IPS-18c (cell line): ENCODE results near the gene OSBPL3.
"Not testable (repeated sequence)": the region's sequence is repeated elsewhere in the genome, so short reads cannot be mapped to it uniquely, and the experiment has no call there.

ENCODE experiments used
- H3K4me3 ChIP-seq: 2 replicates; pipeline ENCODE4 v1.7.0; 2013; ENCODE audit warnings: low read depth, mild to moderate bottlenecking, low read length, moderate library complexity; ENCODE audit not compliant: insufficient read depth
- H3K9me3 ChIP-seq: one replicate; pipeline ENCODE4 v1.6.1; 2013; ENCODE audit warnings: mild to moderate bottlenecking, low read length, moderate library complexity; ENCODE audit not compliant: control insufficient read depth, insufficient read depth

Gene OSBPL3

DNA sequence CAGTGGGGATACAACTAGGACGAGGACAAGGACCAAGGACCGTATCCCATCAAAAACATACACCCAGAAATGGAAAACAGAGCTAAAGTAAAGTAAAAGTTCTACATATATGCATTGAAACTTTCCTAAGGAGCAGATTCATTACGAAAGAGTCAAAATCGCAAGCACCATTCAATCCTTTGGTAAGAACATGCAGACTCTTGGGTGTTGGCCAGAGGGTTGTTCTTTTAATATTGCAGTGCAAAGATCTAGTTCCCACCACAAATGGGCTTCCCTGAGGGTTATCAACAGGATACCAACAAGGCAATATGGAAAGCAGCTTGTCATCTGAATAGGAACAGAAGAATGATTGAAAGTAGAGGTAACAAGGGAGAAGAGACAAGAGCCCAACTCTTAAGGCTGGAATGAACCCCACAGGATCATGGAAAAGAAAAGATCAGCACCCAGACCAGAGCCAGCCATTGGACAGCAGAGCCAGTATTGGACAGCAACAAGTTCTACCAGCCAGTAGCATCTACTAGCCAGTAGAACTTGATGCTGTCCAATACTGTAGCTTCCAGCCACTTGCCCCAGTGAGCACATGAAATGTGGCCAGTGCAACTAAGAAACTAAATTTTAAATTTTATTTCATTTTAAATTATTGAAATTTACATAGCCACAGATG, 66.0 kb downstream of the OSBPL3 start:
- Histone ChIP-seq H3K4me3 (no peak overlapping the region), H3K9me3 (no peaks in the 10 kb centered on the region)

DNA sequence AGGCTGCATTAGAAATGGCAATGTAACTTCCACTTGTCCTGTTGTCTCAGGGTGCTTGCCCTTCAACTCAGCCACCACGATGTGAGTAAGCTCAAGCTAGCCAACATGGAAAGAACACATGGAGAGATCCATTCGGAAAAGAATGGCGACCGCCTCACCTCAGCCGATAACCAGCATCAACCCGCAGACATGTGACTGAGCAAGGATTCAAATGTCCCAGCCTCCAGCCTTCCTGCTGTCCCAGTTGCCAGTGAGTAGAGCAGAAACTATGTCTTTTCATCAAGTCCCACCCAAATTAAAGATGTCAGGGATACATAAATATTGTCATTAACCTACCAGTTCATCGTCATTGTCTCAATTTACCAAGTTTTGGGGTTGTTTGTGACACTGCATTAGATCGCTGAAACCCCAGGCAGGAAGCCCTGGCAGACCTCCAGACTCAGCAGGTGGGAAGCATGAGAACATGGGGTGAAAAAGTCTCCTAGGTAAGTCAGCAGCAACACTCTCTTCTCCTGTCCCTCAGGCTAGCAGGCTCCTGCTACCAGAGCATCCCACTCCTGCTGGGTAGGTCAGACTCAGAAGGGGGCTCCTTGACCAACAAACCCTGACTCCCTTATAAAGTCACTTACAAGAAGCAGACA, 67.0 kb downstream of the OSBPL3 start:
- no peaks in the 10 kb centered on the region for H3K9me3 ChIP-seq
- no peak overlapping the region for H3K4me3 ChIP-seq

GRCh38 chr7:24912424-24912823, 67.6 kb downstream of the OSBPL3 start:
- Histone ChIP-seq H3K4me3 (no peak overlapping the region), H3K9me3 (no peaks in the 10 kb centered on the region)

DNA sequence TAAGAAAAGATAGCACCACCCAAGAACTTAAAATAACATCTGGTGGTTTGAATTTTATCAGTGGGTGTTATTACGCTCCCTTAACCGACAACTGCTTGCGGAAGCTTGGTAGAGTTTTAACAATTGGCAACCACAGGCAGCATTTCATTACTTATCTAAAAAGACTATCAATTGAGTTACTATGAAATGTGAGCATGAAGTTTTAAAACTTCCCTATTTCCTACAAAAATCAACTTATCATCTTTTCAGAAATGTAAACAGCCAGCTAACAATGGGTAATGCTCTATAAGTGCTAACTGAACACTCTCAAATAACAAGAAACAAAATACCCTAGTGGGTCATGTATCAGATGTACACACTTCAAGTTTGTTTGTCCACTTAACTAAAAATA, 68.8 kb downstream of the OSBPL3 start:
- no peaks in the 10 kb centered on the region for H3K9me3 ChIP-seq
- no peak overlapping the region for H3K4me3 ChIP-seq

DNA sequence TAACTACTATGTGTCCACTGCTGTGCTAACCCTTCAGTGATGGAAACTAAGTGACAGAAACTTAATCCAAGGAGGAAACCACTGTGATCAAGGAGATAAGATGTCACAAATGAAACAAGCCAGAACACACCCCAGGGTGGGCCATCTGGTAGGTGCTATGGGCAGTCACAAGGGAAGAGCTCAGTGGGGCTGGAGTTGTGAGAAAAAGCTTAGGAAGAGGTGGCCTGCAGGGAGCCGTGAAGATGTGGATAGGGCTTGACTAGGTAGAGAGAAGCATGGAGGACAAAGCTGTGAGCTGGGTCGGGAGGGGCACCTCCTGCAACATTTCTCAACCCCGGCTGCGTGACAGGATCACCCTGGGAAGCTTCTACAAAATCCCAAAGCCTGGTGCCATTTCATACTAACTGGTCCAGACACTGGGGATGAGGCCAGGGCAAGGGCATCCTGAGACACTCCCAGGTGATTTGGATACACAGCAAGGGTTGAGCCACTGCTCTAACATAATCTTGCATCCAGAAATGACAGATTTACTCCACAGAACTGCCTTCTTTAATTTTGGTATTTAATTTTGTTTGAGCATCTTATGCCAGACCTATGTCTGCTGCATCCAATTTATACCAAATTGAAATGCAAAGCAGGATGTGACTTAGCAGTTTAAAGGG, 69.3 kb downstream of the OSBPL3 start:
- no peaks in the 10 kb centered on the region for H3K9me3 ChIP-seq
- no peak overlapping the region for H3K4me3 ChIP-seq

DNA sequence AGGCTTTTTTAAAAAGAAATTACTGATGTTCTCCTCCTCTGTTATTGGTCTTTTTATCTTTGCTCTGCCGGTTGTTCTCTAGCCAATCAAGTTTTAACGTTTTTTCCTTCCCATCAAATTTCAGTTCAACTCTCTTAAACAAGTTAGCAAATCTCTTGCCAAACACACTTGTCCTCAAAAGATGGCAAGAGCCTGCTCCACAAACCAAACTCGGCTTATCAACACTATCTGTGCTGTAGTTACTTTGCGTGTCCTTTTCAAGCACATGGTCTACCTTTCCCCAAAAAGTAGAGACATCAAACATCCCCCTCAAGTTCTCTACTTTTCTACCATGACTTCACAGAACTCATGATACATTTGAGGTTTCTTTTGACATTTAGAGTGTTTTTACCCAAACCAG, 71.3 kb downstream of the OSBPL3 start:
- H3K4me3 ChIP-seq = no peak overlapping the region
- no peaks in the 10 kb centered on the region for H3K9me3 ChIP-seq

GRCh38 chr7:24908166-24908565, 71.8 kb downstream of the OSBPL3 start:
- Histone ChIP-seq H3K4me3 (no peak overlapping the region), H3K9me3 (no peaks in the 10 kb centered on the region)

- H3K9me3 ChIP-seq = no peaks in the 10 kb centered on the region
- no peak overlapping the region for H3K4me3 ChIP-seq
These were observed 72.6 kb downstream of the OSBPL3 start for GRCh38 chr7:24907311-24907886.

GRCh38 chr7:24905996-24906770, 73.8 kb downstream of the OSBPL3 start:
- H3K9me3 ChIP-seq = no peaks in the 10 kb centered on the region
- H3K4me3 ChIP-seq = no peak overlapping the region

DNA sequence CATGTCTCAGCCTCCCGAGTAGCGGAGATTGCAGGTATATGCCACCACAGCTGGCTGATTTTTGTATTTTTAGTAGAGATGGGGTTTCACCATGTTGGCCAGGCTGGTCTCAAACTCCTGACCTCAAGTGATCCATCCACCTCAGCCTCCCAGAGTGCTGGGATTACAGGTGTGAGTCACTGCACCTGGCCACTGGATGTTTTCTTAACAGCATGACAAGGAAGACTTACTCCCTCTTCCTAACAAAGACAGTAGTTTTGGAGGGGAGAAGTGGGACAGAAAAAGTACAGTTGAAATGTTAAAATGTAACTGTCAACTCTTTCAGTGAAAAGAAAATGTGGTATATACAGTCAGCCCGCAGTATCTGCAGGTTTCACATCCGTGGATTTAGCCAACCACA, 76.0 kb downstream of the OSBPL3 start:
- not testable (repeated sequence) for H3K4me3 ChIP-seq, H3K9me3 ChIP-seq

DNA sequence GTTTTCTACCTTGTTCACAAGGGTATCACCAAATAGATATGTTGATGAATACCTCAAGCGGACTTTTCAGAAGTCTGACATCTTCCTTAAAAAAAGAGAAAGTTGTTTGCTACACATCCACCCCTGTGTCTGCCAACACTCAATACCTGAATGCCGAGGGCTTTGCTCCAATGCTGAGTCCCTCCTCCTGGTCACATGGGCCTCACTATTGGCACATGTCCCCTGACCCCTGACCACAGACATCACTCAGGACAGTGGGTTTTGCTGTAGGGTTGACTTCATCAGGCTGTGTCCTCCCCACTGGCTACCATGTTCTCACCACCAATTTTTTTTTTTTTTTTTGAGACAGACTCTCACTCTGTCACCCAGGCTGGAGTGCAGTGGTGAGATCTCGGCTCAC, 76.4 kb downstream of the OSBPL3 start:
- H3K9me3 ChIP-seq = no peaks in the 10 kb centered on the region
- H3K4me3 ChIP-seq = no peak overlapping the region

DNA sequence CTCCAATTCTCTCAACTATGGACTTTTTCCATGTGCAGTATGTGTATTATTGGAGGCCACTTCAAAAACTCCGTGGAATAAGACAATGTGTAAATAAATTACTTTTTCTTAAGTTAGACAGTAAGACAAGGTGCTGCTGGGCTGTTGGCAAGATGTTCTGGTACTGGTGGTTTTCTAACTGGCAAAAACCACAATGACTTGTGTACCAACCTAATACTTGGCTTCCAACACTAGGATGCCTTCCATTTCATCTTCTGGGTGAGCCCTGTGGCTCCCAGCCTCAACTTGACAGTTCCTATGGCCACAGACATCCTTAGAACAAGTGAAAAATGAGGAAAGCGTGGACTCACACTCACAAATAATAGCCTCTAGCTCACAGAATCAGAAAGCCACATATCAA, 77.0 kb downstream of the OSBPL3 start:
- H3K4me3 ChIP-seq = no peak overlapping the region
- no peaks in the 10 kb centered on the region for H3K9me3 ChIP-seq

DNA sequence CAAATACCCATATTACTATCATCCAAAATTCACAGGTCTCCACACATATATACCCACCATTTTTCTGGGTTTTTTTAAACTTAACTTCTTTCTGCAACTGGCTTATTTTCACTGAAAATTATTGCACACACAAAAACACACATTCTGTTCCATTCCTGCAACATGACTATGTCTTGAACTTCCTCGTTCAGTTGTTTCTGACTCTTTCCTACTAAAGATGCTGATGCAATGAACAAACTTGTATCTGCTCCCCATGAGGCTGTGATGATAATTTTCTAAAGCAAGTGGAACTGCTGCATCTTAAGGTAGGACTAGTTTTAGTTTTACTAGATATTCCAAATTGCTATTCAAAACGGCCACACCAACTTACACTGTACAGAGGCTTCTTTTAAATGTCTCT, 77.7 kb downstream of the OSBPL3 start:
- Histone ChIP-seq H3K9me3 (no peaks in the 10 kb centered on the region), H3K4me3 (no peak overlapping the region)

- no peak overlapping the region for H3K4me3 ChIP-seq
- no peaks in the 10 kb centered on the region for H3K9me3 ChIP-seq
These were observed 80.1 kb downstream of the OSBPL3 start for GRCh38 chr7:24899905-24900304.

DNA sequence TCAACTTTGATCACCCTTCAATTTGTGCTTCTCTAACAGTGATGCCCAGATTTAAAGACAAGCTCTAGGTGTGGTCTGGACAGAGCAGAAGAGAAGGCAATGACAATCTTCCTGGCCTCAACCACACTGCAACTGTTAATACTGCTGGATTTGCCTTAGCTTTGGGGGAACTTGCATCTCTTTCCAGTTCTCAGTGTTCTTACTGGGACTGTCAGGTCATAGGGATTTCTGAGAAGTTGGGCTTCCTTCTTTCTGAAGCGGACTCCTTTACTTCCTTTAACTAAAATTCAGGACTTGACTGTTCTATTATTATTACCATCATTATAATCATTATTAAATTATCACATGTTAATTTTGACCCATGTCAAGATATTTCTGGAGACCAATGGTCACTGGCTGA, 80.8 kb downstream of the OSBPL3 start:
- H3K4me3 ChIP-seq = no peak overlapping the region
- H3K9me3 ChIP-seq = no peaks in the 10 kb centered on the region

- H3K9me3 ChIP-seq = no peaks in the 10 kb centered on the region
- no peak overlapping the region for H3K4me3 ChIP-seq
These were observed 81.3 kb downstream of the OSBPL3 start for GRCh38 chr7:24898691-24899090.

GRCh38 chr7:24896031-24896501, 83.9 kb downstream of the OSBPL3 start:
- Histone ChIP-seq H3K9me3 (no peaks in the 10 kb centered on the region), H3K4me3 (no peak overlapping the region)
